OCI-LY3 (cell line): ENCODE data around the gene AKAP5.

ENCODE experiments used
- H2AFZ ChIP-seq: fragments of 200-600, 300-600 bp; shearing (Covaris generic); 2 replicates; pipeline ENCODE4 v1.6.0; 2014; ENCODE audit warnings: antibody characterized with exemption, low read depth, low read length
- H3K27ac ChIP-seq: fragments of 200-600, 300-600 bp; sonication (generic); 2 replicates; pipeline ENCODE4 v1.5.1; 2014; ENCODE audit warnings: mild to moderate bottlenecking, low read length, moderate library complexity, mixed read lengths
- H3K27me3 ChIP-seq: fragments of 200-600, 300-600 bp; sonication (generic); 2 replicates; pipeline ENCODE4 v1.6.1; 2014; ENCODE audit warnings: low read depth, low read length, mixed read lengths
- H3K36me3 ChIP-seq: fragments of 200-600, 300-600 bp; sonication (generic); replicated peaks from 2 replicates; pipeline ENCODE3; 2014; ENCODE audit warnings: low read depth, low read length, mixed read lengths
- H3K4me1 ChIP-seq: fragments of 300-600, 200-600 bp; sonication (generic); 2 replicates; pipeline ENCODE4 v1.6.1; 2014; ENCODE audit warnings: low read length, mixed read lengths
- H3K4me2 ChIP-seq: fragments of 200-600, 300-600 bp; sonication (generic); 2 replicates; pipeline ENCODE4 v1.6.1; 2014; ENCODE audit warnings: low read length, mixed read lengths
- H3K4me3 ChIP-seq: fragments of 300-600, 200-600 bp; sonication (generic); 2 replicates; pipeline ENCODE4 v1.5.1; 2014; ENCODE audit warnings: antibody characterized with exemption, mild to moderate bottlenecking, low read length, moderate library complexity
- H3K79me2 ChIP-seq: fragments of 300-600, 200-600 bp; shearing (Covaris generic); 2 replicates; pipeline ENCODE4 v1.6.1; 2014; ENCODE audit warnings: mild to moderate bottlenecking, low read length, mixed read lengths
- H3K9ac ChIP-seq: fragments of 300-600, 200-600 bp; shearing (Covaris generic); 2 replicates; pipeline ENCODE4 v1.6.0; 2014; ENCODE audit warnings: mild to moderate bottlenecking, low read length, moderate library complexity
- H3K9me3 ChIP-seq: fragments of 200-600, 300-600 bp; shearing (Covaris generic); 2 replicates; pipeline ENCODE4 v1.6.1; 2014; ENCODE audit warnings: low read length, mixed read lengths; ENCODE audit not compliant: insufficient read depth
- H4K20me1 ChIP-seq: fragments of 200-600, 300-600 bp; sonication (generic); 2 replicates; pipeline ENCODE4 v1.6.1; 2016; ENCODE audit warnings: low read length, mixed read lengths; ENCODE audit not compliant: insufficient read depth
- EZH2phosphoT487 ChIP-seq: fragments of 200-600 bp; shearing (Covaris generic); IDR thresholded peaks from 2 replicates; pipeline ENCODE4 v1.6.1; 2018; ENCODE audit warnings: antibody characterized with exemption, mixed run types, low read depth
- TF ChIP-seq, protein P1 (sequence below): fragments of 200-600, 300-600 bp; sonication (generic); IDR thresholded peaks from 2 replicates; pipeline ENCODE4 v1.5.1; 2014; ENCODE audit warnings: antibody characterized with exemption, low read length, low read depth

AKAP5 gene

DNA sequence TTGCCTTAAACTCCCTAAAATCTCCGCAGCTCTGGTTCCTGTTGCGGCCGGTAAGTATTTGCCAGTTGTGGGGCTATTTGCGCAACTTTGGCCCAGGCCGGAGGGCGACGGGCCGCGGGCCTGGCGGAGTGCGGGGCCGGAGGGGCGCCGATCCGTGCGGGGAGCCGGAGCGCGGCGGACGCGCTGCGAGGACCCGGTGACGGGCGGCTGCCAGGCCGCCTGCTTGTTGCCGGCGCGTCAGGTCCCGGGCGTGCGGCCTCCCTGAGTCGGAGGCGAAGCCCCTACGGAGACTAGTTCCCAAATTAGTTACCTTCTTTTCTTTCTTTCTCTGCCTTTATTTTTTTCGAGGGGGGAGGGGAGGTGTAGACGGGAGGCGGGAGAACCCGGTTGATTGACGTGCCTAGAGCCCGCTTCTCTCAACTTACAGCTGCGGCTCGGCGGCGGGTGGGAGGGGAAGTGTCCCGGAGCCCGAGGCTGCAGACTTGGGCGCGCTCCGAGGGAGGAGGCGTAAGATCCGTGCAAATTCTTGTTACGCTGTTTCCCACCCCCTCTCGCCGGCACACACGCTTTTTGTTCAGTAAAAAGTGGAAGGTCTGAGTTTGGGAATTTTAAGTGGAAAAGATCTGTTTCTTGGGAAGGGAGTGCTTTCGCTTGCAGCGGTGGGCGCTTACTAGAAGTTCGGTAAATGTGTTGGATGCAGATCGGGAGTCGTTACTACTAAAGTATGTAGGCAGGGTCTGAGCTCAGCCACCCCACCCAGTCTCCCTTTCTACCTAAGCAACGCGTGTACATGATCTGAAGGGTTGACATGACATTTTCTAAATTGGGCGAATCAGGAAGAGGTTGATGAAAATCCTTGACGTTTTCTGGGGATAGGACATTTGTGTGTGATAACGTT, 39.8 kb downstream of the AKAP5 start:
- H3K36me3 ChIP-seq: no peaks in the 10 kb centered on the region
- H3K27ac ChIP-seq: peak overlapping the region; percentile 93
- peaks cover 49% of the 10 kb centered on the region for H3K4me1 ChIP-seq
- peak overlapping the region; percentile 80 for H3K4me3 ChIP-seq
- no peaks in the 10 kb centered on the region for H3K9me3 ChIP-seq
- H4K20me1 ChIP-seq: peaks cover 16% of the 10 kb centered on the region
- no peak overlapping the region for H2AFZ ChIP-seq
- H3K27me3 ChIP-seq: no peaks in the 10 kb centered on the region
- TF ChIP-seq EZH2phosphoT487: no peak
- TF ChIP-seq, protein P1, sequence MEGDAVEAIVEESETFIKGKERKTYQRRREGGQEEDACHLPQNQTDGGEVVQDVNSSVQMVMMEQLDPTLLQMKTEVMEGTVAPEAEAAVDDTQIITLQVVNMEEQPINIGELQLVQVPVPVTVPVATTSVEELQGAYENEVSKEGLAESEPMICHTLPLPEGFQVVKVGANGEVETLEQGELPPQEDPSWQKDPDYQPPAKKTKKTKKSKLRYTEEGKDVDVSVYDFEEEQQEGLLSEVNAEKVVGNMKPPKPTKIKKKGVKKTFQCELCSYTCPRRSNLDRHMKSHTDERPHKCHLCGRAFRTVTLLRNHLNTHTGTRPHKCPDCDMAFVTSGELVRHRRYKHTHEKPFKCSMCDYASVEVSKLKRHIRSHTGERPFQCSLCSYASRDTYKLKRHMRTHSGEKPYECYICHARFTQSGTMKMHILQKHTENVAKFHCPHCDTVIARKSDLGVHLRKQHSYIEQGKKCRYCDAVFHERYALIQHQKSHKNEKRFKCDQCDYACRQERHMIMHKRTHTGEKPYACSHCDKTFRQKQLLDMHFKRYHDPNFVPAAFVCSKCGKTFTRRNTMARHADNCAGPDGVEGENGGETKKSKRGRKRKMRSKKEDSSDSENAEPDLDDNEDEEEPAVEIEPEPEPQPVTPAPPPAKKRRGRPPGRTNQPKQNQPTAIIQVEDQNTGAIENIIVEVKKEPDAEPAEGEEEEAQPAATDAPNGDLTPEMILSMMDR: no peak
- peak overlapping the region; percentile 94 for H3K9ac ChIP-seq
- H3K79me2 ChIP-seq: peaks cover 97% of the 10 kb centered on the region
- peak overlapping the region; percentile 76 for H3K4me2 ChIP-seq

DNA sequence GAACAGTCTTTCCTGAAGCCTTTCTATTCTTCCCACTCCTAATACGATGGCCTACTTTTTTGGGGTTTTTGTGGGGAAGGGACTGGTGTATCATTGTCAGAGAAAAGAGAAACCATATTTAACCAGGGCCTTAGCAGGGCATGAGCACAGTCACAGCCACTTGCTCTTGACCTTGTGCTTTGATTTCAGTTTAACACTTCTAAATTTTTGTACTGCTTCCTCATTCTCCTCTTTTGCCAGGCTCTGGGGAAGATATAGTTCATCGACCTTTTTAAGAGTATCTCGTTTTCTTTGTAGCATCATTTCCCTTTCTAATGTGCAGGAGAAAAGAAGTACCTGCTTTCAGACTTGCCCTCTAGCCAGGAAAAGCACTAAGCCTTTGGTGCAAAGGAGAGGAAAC, 41.4 kb downstream of the AKAP5 start:
- Histone ChIP-seq H3K27ac (peak overlapping the region; percentile 93), H3K9ac (peak overlapping the region; percentile 94), H3K4me2 (peak overlapping the region; percentile 76)

DNA sequence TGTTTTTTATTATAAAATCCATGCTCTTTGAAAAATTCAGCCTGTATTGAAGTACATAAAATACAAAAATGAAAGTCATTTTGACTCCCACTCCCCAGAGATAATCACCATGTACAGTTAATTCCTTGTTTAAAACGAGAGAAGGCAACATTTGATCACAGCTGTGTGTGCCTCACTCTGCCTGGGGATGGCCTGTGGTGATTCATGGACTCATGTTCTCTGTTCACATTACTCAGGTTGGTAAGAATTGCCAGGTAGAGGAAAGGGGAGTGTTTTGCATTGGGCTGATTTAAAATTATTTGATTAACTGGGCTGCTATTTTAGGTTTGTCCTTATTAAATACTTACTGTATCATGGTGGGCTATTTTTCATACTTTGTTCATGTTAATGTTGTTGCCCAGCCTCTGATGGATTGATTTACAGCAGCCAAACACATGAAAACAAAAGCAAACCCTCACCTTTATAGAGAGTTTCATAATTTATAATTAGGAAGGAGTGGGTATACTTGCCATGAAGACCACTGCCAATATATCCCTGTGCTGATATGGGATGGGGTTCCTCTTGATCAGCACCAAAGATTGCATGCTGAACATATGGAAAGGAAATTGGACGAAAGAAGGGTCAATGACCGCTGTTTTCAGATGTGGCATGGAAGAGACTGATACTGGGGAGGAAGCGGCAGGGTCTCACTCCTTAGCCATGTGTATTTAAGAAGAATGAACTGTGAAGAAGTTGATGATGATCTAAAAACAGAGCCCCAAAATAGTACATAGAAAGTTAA, 42.3 kb downstream of the AKAP5 start:
- Histone ChIP-seq H3K4me3 (peak overlapping the region; percentile 80), H3K36me3 (peaks cover 5% of the 10 kb centered on the region), H3K79me2 (peaks cover 97% of the 10 kb centered on the region), H4K20me1 (peaks cover 36% of the 10 kb centered on the region), H3K4me2 (peak overlapping the region; percentile 76), H3K27me3 (no peaks in the 10 kb centered on the region), H3K27ac (peak overlapping the region; percentile 93), H3K4me1 (peaks cover 49% of the 10 kb centered on the region), H3K9me3 (no peaks in the 10 kb centered on the region), H2AFZ (no peak overlapping the region), H3K9ac (peak overlapping the region; percentile 94)
- TF ChIP-seq, protein P1: no peak
- TF ChIP-seq EZH2phosphoT487: no peak

More for the DNA sequence above, 41.4 kb downstream of the AKAP5 start:
- TF ChIP-seq, protein P1: no peak
- TF ChIP-seq EZH2phosphoT487: no peak
- Histone ChIP-seq H3K4me1 (peaks cover 51% of the 10 kb centered on the region), H3K36me3 (peaks cover 3% of the 10 kb centered on the region), H4K20me1 (peaks cover 28% of the 10 kb centered on the region), H2AFZ (no peak overlapping the region), H3K9me3 (no peaks in the 10 kb centered on the region), H3K27me3 (no peaks in the 10 kb centered on the region), H3K79me2 (peaks cover 97% of the 10 kb centered on the region), H3K4me3 (peak overlapping the region; percentile 80)
